K562 (cell line): ENCODE data around the gene IL4I1. TPM values are rescaled to one million over a fixed set of nuclear protein-coding genes. Genes with fewer than 3 reads are reported as not detected.
A peak's percentile ranks its signal among the peaks of the same experiment; 100 is the strongest.

Experiments
- ARHGAP35 ChIP-seq: fragments of 450-650 bp; IDR thresholded peaks from 2 replicates; pipeline ENCODE4 v1.6.1; 2018; ENCODE audit not compliant: partially characterized antibody
- FOXM1 ChIP-seq, 2 experiments: fragments of 450-650 bp in 1 of 2; sonication (generic) in 1 of 2; formaldehyde crosslinking in 1 of 2; IDR thresholded peaks; 2 replicates each; pipeline versions ENCODE4 v1.6.1 to v1.9.0; 2017 to 2022; ENCODE audit warnings: low read depth in 2 of 2, mild to moderate bottlenecking in 2 of 2, missing genetic modification reagents in 1 of 2, moderate library complexity in 1 of 2
- HEY1 ChIP-seq: fragments of 250-450 bp; sonication (Bioruptor Pico); IDR thresholded peaks from 2 replicates; pipeline ENCODE4 v1.5.0; 2020; ENCODE audit warnings: mild to moderate bottlenecking, moderate library complexity, borderline replicate concordance
- HOXB6 ChIP-seq: fragments of 250-450 bp; sonication (Bioruptor Pico); IDR thresholded peaks from 2 replicates; pipeline ENCODE4 v1.5.1; 2022; ENCODE audit warnings: mild to moderate bottlenecking, borderline replicate concordance
- MAFF ChIP-seq: IDR thresholded peaks from 2 replicates; pipeline ENCODE4 v1.6.1; 2012; ENCODE audit warnings: low read length, improper control_type of control experiment
- NEUROD1 ChIP-seq: fragments of 150-350 bp; IDR thresholded peaks from 2 replicates; pipeline ENCODE4 v1.6.1; 2014; ENCODE audit warnings: borderline replicate concordance, low read length, low read depth; ENCODE audit not compliant: partially characterized antibody
- OTX1 ChIP-seq: fragments of 450-650 bp; formaldehyde crosslinking; IDR thresholded peaks from 2 replicates; pipeline ENCODE4 v1.4.0; 2022; ENCODE audit warnings: mild to moderate bottlenecking
- POLR2H ChIP-seq: IDR thresholded peaks from 2 replicates; pipeline ENCODE4 v1.6.1; 2016; ENCODE audit warnings: missing genetic modification characterization, low read depth, mild to moderate bottlenecking, control low read depth, missing compliant biosample characterization, moderate library complexity
- PRMT5 ChIP-seq: sonication (generic); formaldehyde crosslinking; IDR thresholded peaks from 2 replicates; pipeline ENCODE4 v1.5.0; 2020; ENCODE audit warnings: missing genetic modification reagents
- PRPF4 ChIP-seq: fragments of 200-400 bp; formaldehyde crosslinking; IDR thresholded peaks from one replicate; pipeline ENCODE4 v1.6.1; 2017; ENCODE audit warnings: low read length, low read depth, mild to moderate bottlenecking; ENCODE audit not compliant: insufficient read depth, poor library complexity, severe bottlenecking
- SIRT6 ChIP-seq: IDR thresholded peaks from one replicate; pipeline ENCODE4 v1.6.1; 2012; ENCODE audit warnings: low read depth, mild to moderate bottlenecking, control low read depth, inconsistent platforms, low read length, moderate library complexity
- SMAD4 ChIP-seq: fragments of 250-450 bp; sonication (Bioruptor Pico); conservative IDR thresholded peaks from 2 replicates; pipeline ENCODE4 v1.8.0; 2021; ENCODE audit warnings: inconsistent platforms, mild to moderate bottlenecking, moderate library complexity
- TAF1 ChIP-seq: IDR thresholded peaks from 2 replicates; pipeline ENCODE4 v1.6.1; 2011; ENCODE audit warnings: mild to moderate bottlenecking, low read length, moderate library complexity; ENCODE audit not compliant: insufficient read depth, control insufficient read depth, severe bottlenecking; ENCODE audit errors: extremely low read depth
- TFAM ChIP-seq: fragments of 250-450 bp; sonication (Bioruptor Pico); conservative IDR thresholded peaks from 2 replicates; pipeline ENCODE4 v1.5.0; 2021; ENCODE audit warnings: mild to moderate bottlenecking, moderate library complexity
- ZC3H11A ChIP-seq: IDR thresholded peaks from 2 replicates; pipeline ENCODE4 v1.6.1; 2012; ENCODE audit warnings: low read depth, low read length, improper control_type of control experiment
- ZKSCAN1 ChIP-seq: fragments of 150-350 bp; IDR thresholded peaks from 2 replicates; pipeline ENCODE4 v1.6.1; 2016; ENCODE audit warnings: low read depth, low read length
- ZNF121 ChIP-seq: sonication (generic); formaldehyde crosslinking; conservative IDR thresholded peaks from 2 replicates; pipeline ENCODE4 v1.8.0; 2022; ENCODE audit warnings: missing genetic modification reagents
- ZNF143 ChIP-seq: sonication (generic); formaldehyde crosslinking; IDR thresholded peaks from 2 replicates; pipeline ENCODE4 v1.9.0; 2022; ENCODE audit warnings: mild to moderate bottlenecking, missing genetic modification reagents
- ZNF395 ChIP-seq: fragments of 200-800 bp; sonication (Bioruptor generic); IDR thresholded peaks from 2 replicates; pipeline ENCODE4 v1.6.1; 2017; ENCODE audit warnings: missing genetic modification characterization, missing compliant biosample characterization
- polyA plus RNA-seq, 8 experiments: library from polyadenylated mRNA; depleted of rRNA in 4 of 8; stranded (reverse) in 5 of 8; unstranded in 3 of 8; fragments of >200 nt; fragmentation: Nextera tagmentation in 2 of 8; fragmentation: Illumina TruSeq in 1 of 8; extraction: Ambion mirVana in 2 of 8; extraction: Trizol in 1 of 8; gene quantifications; 2 replicates each; pipeline versions ENCODE4 v1.2.1 to v1.2.3, GENCODE V29; 2011 to 2014; ENCODE audit warnings: inconsistent platforms in 1 of 8, missing spikeins in 1 of 8
- total RNA-seq, 7 experiments: library from RNA; depleted of rRNA in 6 of 7; stranded (reverse); fragments of >200 nt in 6 of 7; fragmentation: Illumina TruSeq in 2 of 7; extraction: Trizol in 2 of 7; gene quantifications; 2 replicates each; pipeline versions ENCODE4 v1.2.1 to v1.2.3, GENCODE V29; 2011 to 2021; ENCODE audit warnings: low replicate concordance in 1 of 7
- TF ChIP-seq, protein P1 (sequence below): fragments of 200-800 bp; sonication (Bioruptor generic); IDR thresholded peaks from 2 replicates; pipeline ENCODE4 v1.6.1; 2016; ENCODE audit warnings: missing genetic modification characterization, missing compliant biosample characterization
- TF ChIP-seq, protein P2 (sequence below), 2 experiments: fragments of 450-650 bp in 1 of 2; sonication (generic) in 1 of 2; formaldehyde crosslinking; conservative IDR thresholded peaks; 2 replicates each; pipeline versions ENCODE4 v1.4.0 to v1.8.1; 2020 to 2022; ENCODE audit warnings: mild to moderate bottlenecking in 1 of 2, missing genetic modification reagents in 1 of 2

Gene IL4I1
- total and polyA plus RNA-seq, 9 of the 15 experiments (the other 6 are each of a cell fraction or from before 2014, with no cell fraction given): 0.06 to 0.95 (median 0.43) TPM; not detected in 2

GRCh38 chr19:49929121-49929610 lies 32.5 kb upstream of the IL4I1 start, which contains the start of the genes ATF5 and NUP62 (continued):
- TF ChIP-seq FOXM1 (IDR thresholded peaks at IDR 0.05; ENCODE audit: low read depth) (no peak), FOXM1 (CRISPR knock-in tag; IDR thresholded peaks at IDR 0.05; ENCODE audit: low read depth) (peak; percentile 76; the same call in 1 of the 2 replicates), MAFF (no peak), PRPF4 (peak; percentile 86), HEY1 (CRISPR knock-in tag) (no peak), TFAM (CRISPR knock-in tag) (no peak), HOXB6 (CRISPR knock-in tag) (no peak), OTX1 (CRISPR knock-in tag) (peak; percentile 84), ARHGAP35 (peak; percentile 59), NEUROD1 (no peak), POLR2H (tag) (peak; percentile 97), ZC3H11A (no peak), SMAD4 (CRISPR knock-in tag) (peak; percentile 37; the same call in 1 of the 2 replicates), ZNF143 (no peak), ZNF121 (CRISPR knock-in tag) (no peak), SIRT6 (no peak), ZNF395 (CRISPR knock-in tag) (peak; percentile 43; the same call in 1 of the 2 replicates), TAF1 (peak; percentile 54), PRMT5 (CRISPR knock-in tag) (peak; percentile 81; the same call in 1 of the 2 replicates), ZKSCAN1 (no peak; the same call in none of the 2 replicates)
- TF ChIP-seq, protein P1, sequence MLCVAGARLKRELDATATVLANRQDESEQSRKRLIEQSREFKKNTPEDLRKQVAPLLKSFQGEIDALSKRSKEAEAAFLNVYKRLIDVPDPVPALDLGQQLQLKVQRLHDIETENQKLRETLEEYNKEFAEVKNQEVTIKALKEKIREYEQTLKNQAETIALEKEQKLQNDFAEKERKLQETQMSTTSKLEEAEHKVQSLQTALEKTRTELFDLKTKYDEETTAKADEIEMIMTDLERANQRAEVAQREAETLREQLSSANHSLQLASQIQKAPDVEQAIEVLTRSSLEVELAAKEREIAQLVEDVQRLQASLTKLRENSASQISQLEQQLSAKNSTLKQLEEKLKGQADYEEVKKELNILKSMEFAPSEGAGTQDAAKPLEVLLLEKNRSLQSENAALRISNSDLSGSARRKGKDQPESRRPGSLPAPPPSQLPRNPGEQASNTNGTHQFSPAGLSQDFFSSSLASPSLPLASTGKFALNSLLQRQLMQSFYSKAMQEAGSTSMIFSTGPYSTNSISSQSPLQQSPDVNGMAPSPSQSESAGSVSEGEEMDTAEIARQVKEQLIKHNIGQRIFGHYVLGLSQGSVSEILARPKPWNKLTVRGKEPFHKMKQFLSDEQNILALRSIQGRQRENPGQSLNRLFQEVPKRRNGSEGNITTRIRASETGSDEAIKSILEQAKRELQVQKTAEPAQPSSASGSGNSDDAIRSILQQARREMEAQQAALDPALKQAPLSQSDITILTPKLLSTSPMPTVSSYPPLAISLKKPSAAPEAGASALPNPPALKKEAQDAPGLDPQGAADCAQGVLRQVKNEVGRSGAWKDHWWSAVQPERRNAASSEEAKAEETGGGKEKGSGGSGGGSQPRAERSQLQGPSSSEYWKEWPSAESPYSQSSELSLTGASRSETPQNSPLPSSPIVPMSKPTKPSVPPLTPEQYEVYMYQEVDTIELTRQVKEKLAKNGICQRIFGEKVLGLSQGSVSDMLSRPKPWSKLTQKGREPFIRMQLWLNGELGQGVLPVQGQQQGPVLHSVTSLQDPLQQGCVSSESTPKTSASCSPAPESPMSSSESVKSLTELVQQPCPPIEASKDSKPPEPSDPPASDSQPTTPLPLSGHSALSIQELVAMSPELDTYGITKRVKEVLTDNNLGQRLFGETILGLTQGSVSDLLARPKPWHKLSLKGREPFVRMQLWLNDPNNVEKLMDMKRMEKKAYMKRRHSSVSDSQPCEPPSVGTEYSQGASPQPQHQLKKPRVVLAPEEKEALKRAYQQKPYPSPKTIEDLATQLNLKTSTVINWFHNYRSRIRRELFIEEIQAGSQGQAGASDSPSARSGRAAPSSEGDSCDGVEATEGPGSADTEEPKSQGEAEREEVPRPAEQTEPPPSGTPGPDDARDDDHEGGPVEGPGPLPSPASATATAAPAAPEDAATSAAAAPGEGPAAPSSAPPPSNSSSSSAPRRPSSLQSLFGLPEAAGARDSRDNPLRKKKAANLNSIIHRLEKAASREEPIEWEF (CRISPR knock-in tag): no peak; the same call in 1 of the 2 replicates
- TF ChIP-seq, protein P2, sequence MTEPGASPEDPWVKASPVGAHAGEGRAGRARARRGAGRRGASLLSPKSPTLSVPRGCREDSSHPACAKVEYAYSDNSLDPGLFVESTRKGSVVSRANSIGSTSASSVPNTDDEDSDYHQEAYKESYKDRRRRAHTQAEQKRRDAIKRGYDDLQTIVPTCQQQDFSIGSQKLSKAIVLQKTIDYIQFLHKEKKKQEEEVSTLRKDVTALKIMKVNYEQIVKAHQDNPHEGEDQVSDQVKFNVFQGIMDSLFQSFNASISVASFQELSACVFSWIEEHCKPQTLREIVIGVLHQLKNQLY (CRISPR knock-in tag; conservative IDR thresholded peaks at IDR 0.05): peak in 1 of 2 experiments; percentile 81; a peak in 1 of 4 replicates
